Left ventricle myocardium inferior (tissue), 1 donor: ENCODE data around the gene SLC35F1. TPM values are rescaled to one million over a fixed set of nuclear protein-coding genes. Genes with fewer than 3 reads are reported as not detected.
A peak's percentile ranks its signal among the peaks of the same experiment; 100 is the strongest.

ENCODE experiments used
- DNase-seq: peaks from one replicate; pipeline ENCODE4 v3.0.0-alpha.2; 2020
- H3K27ac ChIP-seq: fragments of 200-600 bp; replicated peaks from 2 replicates; pipeline ENCODE4 v1.8.0; 2021
- H3K27me3 ChIP-seq: fragments of 200-600 bp; 2 replicates; pipeline ENCODE4 v1.8.0; 2021; ENCODE audit warnings: low read depth
- H3K36me3 ChIP-seq: fragments of 200-600 bp; 2 replicates; pipeline ENCODE4 v1.8.0; 2021
- H3K4me1 ChIP-seq: fragments of 200-600 bp; 2 replicates; pipeline ENCODE4 v1.8.0; 2021
- H3K4me3 ChIP-seq: fragments of 200-600 bp; 2 replicates; pipeline ENCODE4 v1.8.0; 2021; ENCODE audit warnings: mild to moderate bottlenecking, moderate library complexity
- H3K9me3 ChIP-seq: fragments of 200-600 bp; replicated peaks from 2 replicates; pipeline ENCODE4 v1.8.0; 2021
- intact Hi-C: fragments of 100-400 bp; cut with micrococcal nuclease; formaldehyde crosslinking; loops from one replicate; pipeline ENCODE4 v1.11.0; 2022
- total RNA-seq: library from RNA; stranded (reverse); fragmentation: NEBNext Ultra II Directional; extraction: Animal tissue kit (Norgen Biotek cat#: 25700); gene quantifications from one replicate; pipeline ENCODE4 v1.2.1, GENCODE V29; 2021
- TF ChIP-seq, protein P1 (sequence below): fragments of 200-600 bp; IDR thresholded peaks from 2 replicates; pipeline ENCODE4 v1.8.0; 2021; ENCODE audit warnings: antibody characterized with exemption, mild to moderate bottlenecking, borderline replicate concordance
- donor health status: DM: no; HTN: yes; CAD: no; lungs with severe emphysema.

The SLC35F1 gene
- total RNA-seq, 1 donor from 2014 or later = 6.4 TPM

DNA sequence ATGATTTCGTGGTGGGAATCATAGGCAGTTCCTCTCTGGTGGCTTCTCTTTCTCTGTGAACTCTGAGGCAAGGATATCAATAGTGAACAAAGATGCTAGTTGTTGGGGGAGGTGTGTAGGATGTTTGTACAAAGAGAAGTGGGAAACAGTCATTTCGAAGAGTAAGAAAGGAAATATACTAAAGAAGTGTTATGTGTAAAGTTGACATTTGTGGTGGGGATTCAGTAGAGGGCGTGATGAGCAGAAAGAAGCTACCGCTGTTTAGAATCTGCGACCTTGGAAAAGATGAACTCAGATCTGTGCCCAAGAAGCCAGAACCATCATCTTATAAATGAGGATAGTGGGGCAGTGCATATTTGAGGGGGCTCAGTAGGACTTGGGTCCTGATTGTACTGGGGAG is 11.4 kb downstream of the SLC35F1 start:
- DNase-seq = no peak
- H3K36me3 ChIP-seq = no peaks in the 10 kb centered on the region
- H3K27ac ChIP-seq = no peak overlapping the region
- peaks cover 15% of the 10 kb centered on the region for H3K4me1 ChIP-seq
- H3K27me3 ChIP-seq = peaks cover 62% of the 10 kb centered on the region
- TF ChIP-seq, protein P1, sequence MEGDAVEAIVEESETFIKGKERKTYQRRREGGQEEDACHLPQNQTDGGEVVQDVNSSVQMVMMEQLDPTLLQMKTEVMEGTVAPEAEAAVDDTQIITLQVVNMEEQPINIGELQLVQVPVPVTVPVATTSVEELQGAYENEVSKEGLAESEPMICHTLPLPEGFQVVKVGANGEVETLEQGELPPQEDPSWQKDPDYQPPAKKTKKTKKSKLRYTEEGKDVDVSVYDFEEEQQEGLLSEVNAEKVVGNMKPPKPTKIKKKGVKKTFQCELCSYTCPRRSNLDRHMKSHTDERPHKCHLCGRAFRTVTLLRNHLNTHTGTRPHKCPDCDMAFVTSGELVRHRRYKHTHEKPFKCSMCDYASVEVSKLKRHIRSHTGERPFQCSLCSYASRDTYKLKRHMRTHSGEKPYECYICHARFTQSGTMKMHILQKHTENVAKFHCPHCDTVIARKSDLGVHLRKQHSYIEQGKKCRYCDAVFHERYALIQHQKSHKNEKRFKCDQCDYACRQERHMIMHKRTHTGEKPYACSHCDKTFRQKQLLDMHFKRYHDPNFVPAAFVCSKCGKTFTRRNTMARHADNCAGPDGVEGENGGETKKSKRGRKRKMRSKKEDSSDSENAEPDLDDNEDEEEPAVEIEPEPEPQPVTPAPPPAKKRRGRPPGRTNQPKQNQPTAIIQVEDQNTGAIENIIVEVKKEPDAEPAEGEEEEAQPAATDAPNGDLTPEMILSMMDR = no peak
- intact Hi-C loops = no loop called here
- H3K9me3 ChIP-seq = no peaks in the 10 kb centered on the region
- H3K4me3 ChIP-seq = no peak overlapping the region

DNA sequence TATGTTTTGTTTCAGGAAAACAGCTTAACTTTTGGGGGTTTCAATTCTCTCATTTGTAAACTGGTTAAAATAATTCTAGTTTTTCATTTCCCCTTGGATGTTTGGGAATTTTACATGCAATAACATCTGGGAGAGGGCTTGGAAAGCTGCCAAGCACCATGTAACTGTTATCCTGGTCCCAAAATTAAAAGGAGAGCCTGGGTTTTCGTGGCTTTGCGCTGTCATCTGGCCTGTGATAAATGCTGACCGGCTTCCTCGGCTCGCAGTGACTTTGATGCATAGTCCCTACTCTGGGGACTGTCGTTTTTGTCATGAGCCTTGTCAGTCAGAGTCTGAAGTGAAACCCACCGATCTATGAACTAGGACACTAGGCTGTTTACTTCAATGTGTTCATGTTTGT is 12.2 kb downstream of the SLC35F1 start:
- DNase-seq = no peak
- peak overlapping the region; percentile 58 for H3K4me3 ChIP-seq
- H3K27ac ChIP-seq = no peak overlapping the region
- H3K27me3 ChIP-seq = peaks cover 62% of the 10 kb centered on the region
- intact Hi-C loops = no loop called here
- no peaks in the 10 kb centered on the region for H3K9me3 ChIP-seq
- TF ChIP-seq, protein P1 = no peak
- peaks cover 15% of the 10 kb centered on the region for H3K4me1 ChIP-seq
- H3K36me3 ChIP-seq = no peaks in the 10 kb centered on the region

DNA sequence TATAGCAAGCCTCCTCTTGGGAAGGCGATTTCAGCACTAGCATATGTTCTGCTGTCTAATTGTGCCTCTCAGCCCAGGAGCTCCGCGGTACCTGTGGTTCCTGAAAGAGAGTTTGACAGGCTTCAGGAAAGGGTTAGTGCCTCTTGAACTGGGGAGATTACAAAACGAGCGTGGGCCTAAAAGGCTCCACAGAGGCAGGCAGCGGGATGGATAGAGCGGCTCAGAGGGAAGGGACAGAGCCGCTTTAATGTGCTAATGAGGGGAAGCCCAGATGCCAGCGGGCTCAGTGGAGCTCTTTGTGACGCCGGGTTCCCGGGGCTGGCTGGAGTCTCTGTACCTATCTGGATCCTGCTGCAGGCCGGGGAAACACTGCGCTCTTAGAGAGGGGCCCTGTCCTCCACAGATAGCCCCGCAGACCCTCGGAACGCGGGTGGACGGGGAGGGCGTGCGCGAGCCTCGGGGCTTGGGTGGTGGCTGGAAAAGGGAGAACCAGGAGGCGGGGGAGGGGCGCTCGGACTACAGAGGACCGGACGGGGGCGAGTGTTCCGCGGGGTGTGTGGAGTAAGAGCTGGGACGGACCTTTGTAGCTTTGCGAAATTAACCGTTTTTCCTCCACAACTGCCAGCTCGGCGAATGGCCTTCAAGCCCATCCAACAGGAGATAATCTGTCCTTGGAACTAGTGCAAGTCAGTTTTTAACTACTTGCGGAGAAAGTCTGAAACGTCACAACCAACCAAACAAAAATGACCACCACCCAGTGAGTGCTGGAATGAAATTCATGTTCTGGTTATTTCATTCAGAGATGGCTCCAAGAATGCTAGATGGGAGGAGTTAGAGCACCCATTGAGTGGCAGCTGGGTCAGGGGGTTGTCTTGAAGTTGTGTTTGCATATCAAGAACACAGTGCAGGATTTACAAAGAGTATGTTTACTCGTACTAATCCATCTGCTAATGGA is 13.0 kb downstream of the SLC35F1 start:
- peaks cover 62% of the 10 kb centered on the region for H3K27me3 ChIP-seq
- TF ChIP-seq, protein P1 = no peak
- intact Hi-C loops = no loop called here
- no peaks in the 10 kb centered on the region for H3K9me3 ChIP-seq
- H3K4me1 ChIP-seq = peaks cover 15% of the 10 kb centered on the region
- no peak overlapping the region for H3K27ac ChIP-seq
- H3K36me3 ChIP-seq = no peaks in the 10 kb centered on the region
- H3K4me3 ChIP-seq = peak overlapping the region; percentile 58
- DNase-seq = no peak

DNA sequence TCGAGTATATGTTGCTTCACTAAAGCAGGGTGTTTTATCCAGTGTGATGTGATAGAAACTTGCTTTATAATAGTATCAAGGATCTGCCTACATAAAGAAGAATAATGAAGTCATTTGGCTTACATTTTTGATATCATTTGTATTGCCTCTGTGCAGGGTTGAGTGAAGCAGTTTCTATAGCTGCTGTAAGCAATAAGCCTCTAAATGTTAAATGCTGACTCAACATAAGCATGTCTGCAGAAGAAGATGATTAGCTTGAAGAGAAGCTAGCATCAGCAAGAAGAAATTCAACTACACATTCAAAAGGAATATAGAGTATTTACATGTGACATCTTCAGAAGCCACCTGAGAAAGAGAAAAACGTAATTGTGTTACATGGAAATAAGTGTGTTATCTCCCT is 17.6 kb downstream of the SLC35F1 start:
- peaks cover 9% of the 10 kb centered on the region for H3K4me1 ChIP-seq
- intact Hi-C loops = no loop called here
- H3K9me3 ChIP-seq = peaks cover 22% of the 10 kb centered on the region
- H3K4me3 ChIP-seq = no peak overlapping the region
- H3K27ac ChIP-seq = no peak overlapping the region
- H3K36me3 ChIP-seq = no peaks in the 10 kb centered on the region
- H3K27me3 ChIP-seq = peaks cover 25% of the 10 kb centered on the region
- TF ChIP-seq, protein P1 = no peak
- DNase-seq = no peak

DNA sequence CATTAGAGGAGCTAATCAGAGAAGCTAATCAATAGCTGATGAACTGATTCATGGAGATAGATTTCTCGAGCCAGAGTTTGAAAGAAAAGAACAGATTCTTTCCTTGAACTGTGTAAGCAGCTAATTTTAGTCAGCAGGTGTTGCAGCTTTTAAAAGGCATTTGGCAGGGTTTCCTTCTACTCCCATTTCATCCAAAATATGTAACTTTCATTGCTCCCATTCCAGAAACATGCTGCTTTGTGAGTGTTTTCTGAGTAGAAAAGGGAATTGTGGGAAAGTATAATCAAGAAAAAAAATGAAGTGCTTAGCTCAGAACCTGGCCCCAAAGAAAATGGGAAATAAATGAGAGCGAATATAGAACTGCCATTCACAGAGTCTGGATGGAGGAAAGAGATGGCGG is 20.8 kb downstream of the SLC35F1 start:
- TF ChIP-seq, protein P1 = no peak
- Histone ChIP-seq H3K9me3 (peaks cover 25% of the 10 kb centered on the region), H3K4me3 (no peak overlapping the region), H3K27ac (no peak overlapping the region), H3K4me1 (no peaks in the 10 kb centered on the region), H3K36me3 (no peaks in the 10 kb centered on the region), H3K27me3 (no peaks in the 10 kb centered on the region)
- DNase-seq = no peak
- intact Hi-C loops = no loop called here
